H1 (cell line): ENCODE measurements around the gene DHX57. TPM values are rescaled to one million over a fixed set of nuclear protein-coding genes. Genes with fewer than 3 reads are reported as not detected.

Experiments used
- CTCF ChIA-PET: fragments of 300-600 bp; sonication (Branson Sonifier 250); formaldehyde crosslinking; loops from one replicate; lab custom pipeline; 2021; ENCODE audit not compliant: partially characterized antibody; lab: Charles Lee
- POLR2A ChIA-PET: fragments of 300-600 bp; sonication (Branson Sonifier 250); formaldehyde crosslinking; loops from one replicate; lab custom pipeline; 2021; ENCODE audit warnings: inconsistent platforms; ENCODE audit not compliant: partially characterized antibody; lab: Charles Lee
- DNase-seq, 2 experiments: peaks; one replicate each; pipeline versions ENCODE4 v3.0.0 to v3.0.0-alpha.2; 2010 to 2022; ENCODE audit warnings: low spot score in 2 of 2, low read depth in 1 of 2, mixed read lengths in 1 of 2
- FAIRE-seq: peaks from 2 replicates; lab custom pipeline; 2011; peaks lifted over from hg19 to GRCh38; lab: Jason Lieb, UNC
- H2AFZ ChIP-seq: 2 replicates; pipeline ENCODE4 v1.8.1; 2012; ENCODE audit warnings: low read length, inconsistent platforms
- H2AK5ac ChIP-seq: 2 replicates; pipeline ENCODE4 v1.6.1; 2013; ENCODE audit warnings: low read depth, low read length
- H2BK120ac ChIP-seq: replicated peaks from 2 replicates; pipeline ENCODE3; 2013; ENCODE audit warnings: low read depth, low read length, inconsistent platforms
- H2BK12ac ChIP-seq: 2 replicates; pipeline ENCODE4 v1.6.1; 2013; ENCODE audit warnings: low read depth, low read length
- H2BK15ac ChIP-seq: 2 replicates; pipeline ENCODE4 v1.6.1; 2013; ENCODE audit warnings: low read length
- H2BK20ac ChIP-seq: 2 replicates; pipeline ENCODE4 v1.6.1; 2013; ENCODE audit warnings: low read length
- H2BK5ac ChIP-seq: 2 replicates; pipeline ENCODE4 v1.6.1; 2013; ENCODE audit warnings: low read depth, low read length
- H3K14ac ChIP-seq: 2 replicates; pipeline ENCODE4 v1.6.1; 2013; ENCODE audit warnings: inconsistent platforms; ENCODE audit not compliant: insufficient read length
- H3K18ac ChIP-seq: 2 replicates; pipeline ENCODE4 v1.6.1; 2013; ENCODE audit warnings: low read length; ENCODE audit errors: extremely low read depth
- H3K23ac ChIP-seq: 2 replicates; pipeline ENCODE4 v1.6.1; 2013; ENCODE audit warnings: inconsistent platforms; ENCODE audit not compliant: insufficient read length
- H3K23me2 ChIP-seq: 2 replicates; pipeline ENCODE4 v1.6.1; 2013; ENCODE audit warnings: low read depth, low read length
- H3K27ac ChIP-seq: 2 replicates; pipeline ENCODE4 v1.6.1; 2011; ENCODE audit warnings: low read depth, low read length, inconsistent platforms
- H3K27me3 ChIP-seq, 4 experiments: replicated peaks in 1 of 4; 1 replicate in 1 of 4; 2 replicates in 3 of 4; pipeline versions ENCODE4 v1.6.1 to v1.8.1; 2011 to 2013; ENCODE audit warnings: low read length in 3 of 4, mild to moderate bottlenecking in 3 of 4, inconsistent platforms in 2 of 4, mixed read lengths in 2 of 4, moderate library complexity in 1 of 4; ENCODE audit not compliant: control insufficient read depth in 3 of 4, insufficient read depth in 3 of 4; ENCODE audit errors: extremely low read depth in 1 of 4
- H3K36me3 ChIP-seq, 4 experiments: 2 replicates each; pipeline versions ENCODE4 v1.6.1 to v1.8.1; 2011 to 2013; ENCODE audit warnings: mild to moderate bottlenecking in 4 of 4, low read length in 3 of 4, moderate library complexity in 2 of 4, control low read depth in 1 of 4, inconsistent platforms in 1 of 4; ENCODE audit not compliant: insufficient read depth in 4 of 4, control insufficient read depth in 2 of 4
- H3K4ac ChIP-seq: replicated peaks from 2 replicates; pipeline ENCODE3; 2013; ENCODE audit warnings: low read length, low read depth, mixed read lengths, inconsistent platforms; ENCODE audit not compliant: insufficient read length
- H3K4me1 ChIP-seq, 4 experiments: replicated peaks in 1 of 4; 1 replicate in 1 of 4; 2 replicates in 3 of 4; pipeline versions ENCODE4 v1.6.1 to v1.8.1; 2011 to 2013; ENCODE audit warnings: low read length in 3 of 4, inconsistent platforms in 2 of 4, mixed read lengths in 1 of 4; ENCODE audit not compliant: insufficient read depth in 4 of 4, control insufficient read depth in 3 of 4
- H3K4me2 ChIP-seq, 2 experiments: 2 replicates each; pipeline versions ENCODE4 v1.6.1 to v1.8.1; 2011 to 2013; ENCODE audit warnings: low read depth in 2 of 2, low read length in 2 of 2, control low read depth in 1 of 2, inconsistent platforms in 1 of 2, mild to moderate bottlenecking in 1 of 2; ENCODE audit not compliant: insufficient read depth in 1 of 2
- H3K4me3 ChIP-seq, 4 experiments: fragments of 200-600, 300-600 bp in 1 of 4; sonication (generic), shearing (Covaris generic), sonication (Bioruptor Twin) in 1 of 4; 2 replicates each; pipeline versions ENCODE4 v1.5.1 to v1.8.1; 2011 to 2016; ENCODE audit warnings: low read length in 4 of 4, low read depth in 3 of 4, control low read depth in 2 of 4, inconsistent platforms in 2 of 4, mild to moderate bottlenecking in 2 of 4, mixed read lengths in 1 of 4, moderate library complexity in 1 of 4; ENCODE audit not compliant: insufficient read depth in 2 of 4; ENCODE audit errors: extremely low read depth in 1 of 4
- H3K56ac ChIP-seq: replicated peaks from 2 replicates; pipeline ENCODE3; 2013; ENCODE audit warnings: low read depth, mild to moderate bottlenecking, mixed read lengths, low read length, inconsistent platforms; ENCODE audit not compliant: insufficient read length
- H3K79me1 ChIP-seq: 2 replicates; pipeline ENCODE4 v1.6.1; 2013; ENCODE audit warnings: low read depth, low read length, control low read depth
- H3K79me2 ChIP-seq, 2 experiments: 2 replicates each; pipeline versions ENCODE4 v1.6.1 to v1.8.1; 2012 to 2013; ENCODE audit warnings: low read length in 2 of 2, mild to moderate bottlenecking in 2 of 2, inconsistent platforms in 1 of 2; ENCODE audit not compliant: insufficient read depth in 2 of 2, control insufficient read depth in 1 of 2
- H3K9ac ChIP-seq, 4 experiments: replicated peaks in 1 of 4; 1 replicate in 1 of 4; 2 replicates in 3 of 4; pipeline versions ENCODE4 v1.6.1 to v1.8.1; 2011 to 2013; ENCODE audit warnings: low read depth in 3 of 4, low read length in 3 of 4, control low read depth in 2 of 4, mild to moderate bottlenecking in 2 of 4, moderate library complexity in 2 of 4, inconsistent platforms in 1 of 4; ENCODE audit errors: extremely low read depth in 1 of 4
- H3K9me3 ChIP-seq, 2 experiments: 2 replicates each; pipeline versions ENCODE4 v1.6.1 to v1.8.1; 2012 to 2013; ENCODE audit warnings: mild to moderate bottlenecking in 2 of 2, moderate library complexity in 2 of 2, control low read depth in 1 of 2, inconsistent platforms in 1 of 2, low read depth in 1 of 2, low read length in 1 of 2, mixed read lengths in 1 of 2; ENCODE audit not compliant: insufficient read depth in 2 of 2
- H4K20me1 ChIP-seq, 2 experiments: replicated peaks in 1 of 2; 2 replicates each; pipeline versions ENCODE3 to v1.8.1; 2011 to 2013; ENCODE audit warnings: inconsistent platforms in 2 of 2, low read length in 2 of 2, mild to moderate bottlenecking in 1 of 2; ENCODE audit not compliant: insufficient read depth in 2 of 2, control insufficient read depth in 1 of 2
- H4K5ac ChIP-seq: 2 replicates; pipeline ENCODE4 v1.6.1; 2013; ENCODE audit warnings: low read length, low read depth, mixed read lengths, inconsistent platforms; ENCODE audit not compliant: insufficient read length
- H4K8ac ChIP-seq: 2 replicates; pipeline ENCODE4 v1.8.0; 2013; ENCODE audit warnings: mild to moderate bottlenecking, moderate library complexity, low read length, inconsistent platforms; ENCODE audit not compliant: insufficient read depth; ENCODE audit errors: extremely low read depth
- H4K91ac ChIP-seq: replicated peaks from 2 replicates; pipeline ENCODE3; 2013; ENCODE audit warnings: low read length, mixed read lengths, inconsistent platforms; ENCODE audit not compliant: insufficient read length
- EZH2 ChIP-seq: fragments of 200-600 bp; sonication (generic); IDR thresholded peaks from 2 replicates; pipeline ENCODE4 v1.7.1; 2012; ENCODE audit warnings: low read depth, mild to moderate bottlenecking, moderate library complexity, low read length, inconsistent platforms; ENCODE audit not compliant: severe bottlenecking
- HDAC2 ChIP-seq, 2 experiments: fragments of 300-600 bp in 1 of 2; sonication (generic) in 1 of 2; IDR thresholded peaks; 2 replicates each; pipeline ENCODE4 v1.6.1; 2011 to 2012; ENCODE audit warnings: low read depth in 2 of 2, low read length in 2 of 2, mild to moderate bottlenecking in 2 of 2, moderate library complexity in 2 of 2, borderline replicate concordance in 1 of 2, inconsistent platforms in 1 of 2
- RFX5 ChIP-seq: IDR thresholded peaks from 2 replicates; pipeline ENCODE4 v1.6.1; 2011; ENCODE audit warnings: low read depth, low read length, improper control_type of control experiment, borderline replicate concordance
- SRF ChIP-seq: IDR thresholded peaks from 2 replicates; pipeline ENCODE4 v1.6.1; 2011; ENCODE audit warnings: mild to moderate bottlenecking, low read depth, low read length, moderate library complexity
- WGBS, 2 experiments: shearing (Covaris generic) in 1 of 2; methylation state at CpG; one replicate each; pipeline versions ENCODE4 v1.1.6 to v1.1.7; 2013 to 2015; ENCODE audit warnings: low lambda C conversion rate in 2 of 2, mixed read lengths in 2 of 2, inconsistent platforms in 1 of 2, low coverage in 1 of 2, missing lambda C conversion rate in 1 of 2; ENCODE audit not compliant: insufficient replicate concordance in 2 of 2, insufficient coverage in 1 of 2, insufficient read length in 1 of 2; ENCODE audit errors: extremely low coverage in 1 of 2, missing lambda C conversion rate in 1 of 2; 5-methylcytosine and 5-hydroxymethylcytosine counted together
- polyA plus RNA-seq, 7 experiments: library from polyadenylated mRNA; depleted of rRNA in 3 of 7; stranded (reverse) in 5 of 7; unstranded in 2 of 7; fragments of >200 nt in 5 of 7; fragments of 200-250 nt in 2 of 7; gene quantifications; 1 replicate in 5 of 7; 2 replicates in 1 of 7; 4 replicates in 1 of 7; pipeline versions ENCODE4 v1.2.1 to v1.2.3, GENCODE V29; 2011 to 2013; ENCODE audit warnings: missing spikeins in 2 of 7, mixed read lengths in 2 of 7
- total RNA-seq: library from RNA; stranded (reverse); fragmentation: NEBNext Ultra II Directional; extraction: Animal tissue kit (Norgen Biotek cat#: 25700); gene quantifications from 2 replicates; pipeline ENCODE4 v1.2.1, GENCODE V29; 2021

The DHX57 gene
- total and polyA plus RNA-seq, 2 of the 8 experiments (the other 6 are each of a cell fraction or from before 2014, with no cell fraction given), result 10.7 to 32.9 TPM

DNA sequence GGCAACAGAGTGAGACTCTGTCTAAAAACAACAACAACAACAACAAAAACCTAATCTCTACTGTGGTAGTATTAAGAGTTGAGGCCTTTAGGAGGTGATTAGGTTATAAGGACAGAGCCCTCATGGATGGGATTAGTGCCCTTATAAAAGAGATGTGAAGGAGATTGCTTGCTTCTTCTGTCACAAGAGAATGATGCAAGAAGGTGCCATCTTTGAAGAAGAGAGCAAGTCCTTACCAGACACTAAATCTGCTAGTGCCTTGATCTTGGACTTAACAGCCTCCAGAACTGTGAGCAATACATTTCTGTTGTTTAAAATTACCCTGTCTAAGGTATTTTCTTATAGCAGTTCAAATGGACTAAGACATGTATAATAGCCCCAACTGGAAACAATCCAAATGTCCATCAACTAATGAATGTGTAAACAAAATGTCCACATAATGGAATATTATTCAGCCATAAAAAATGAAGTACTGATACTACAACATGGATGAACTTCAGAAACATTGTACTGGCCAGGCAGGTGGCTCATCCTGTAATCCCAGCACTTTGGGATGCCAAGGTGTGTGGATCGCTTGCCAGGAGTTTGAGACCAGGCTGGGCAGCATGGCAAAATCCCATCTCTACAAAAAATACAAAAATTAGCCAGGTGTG is 12.3 kb upstream of the DHX57 start:
- Histone ChIP-seq H4K20me1 (no peaks in the 10 kb centered on the region), H3K9me3 (no peaks in the 10 kb centered on the region), H2AFZ (no peak overlapping the region), H3K4ac (no peak overlapping the region), H3K36me3 (no peaks in the 10 kb centered on the region), H3K27ac (no peak overlapping the region), H2BK120ac (no peak overlapping the region), H3K9ac (no peak overlapping the region), H3K4me3 (no peak overlapping the region), H3K79me1 (no peaks in the 10 kb centered on the region), H3K18ac (no peak overlapping the region), H3K4me1 (no peaks in the 10 kb centered on the region), H3K4me2 (no peak overlapping the region), H3K56ac (no peak overlapping the region), H3K14ac (no peak overlapping the region), H3K23ac (no peak overlapping the region), H2BK20ac (no peak overlapping the region), H4K5ac (no peak overlapping the region), H2BK12ac (no peak overlapping the region), H2BK15ac (no peak overlapping the region), H3K27me3 (no peaks in the 10 kb centered on the region)
- POLR2A ChIA-PET, result no interaction called here
- TF ChIP-seq EZH2 (no peak), SRF (no peak), RFX5 (no peak), HDAC2 (IDR thresholded peaks at IDR 0.05; ENCODE audit: borderline replicate concordance in 1 of 2, low read depth in 2 of 2, low read length in 2 of 2) (no peak)
- TF ChIP-seq, all 59 proteins: peak for 0
- no peak overlapping the region for H2BK5ac ChIP-seq
- no peak overlapping the region for H4K91ac ChIP-seq
- WGBS, 2 experiments, result 88% methylated on average over 1 of the region's 1 CpG; no CpG with 5 or more reads in 1 of the 2 experiments
- FAIRE-seq (no peak), DNase-seq (no peak)
- H2AK5ac ChIP-seq, result no peak overlapping the region
- H4K8ac ChIP-seq, result no peak overlapping the region
- H3K79me2 ChIP-seq, result no peaks in the 10 kb centered on the region
- CTCF ChIA-PET, result no interaction called here
- no peaks in the 10 kb centered on the region; the same call in 1 of the 2 replicates for H3K23me2 ChIP-seq
